ENCODE measurements around the gene PTBP1.
"Not testable (repeated sequence)": the region's sequence is repeated elsewhere in the genome, so short reads cannot be mapped to it uniquely, and the experiment has no call there.

PTBP1 gene

GRCh38 chr19:825897-826644 is 28.8 kb downstream of the PTBP1 start:
- DNase-seq (ENCODE audit: low read depth in 3 of 3, low spot score in 1 of 3) = no peak

- no peak for DNase-seq (ENCODE audit: low read depth in 3 of 3, low spot score in 1 of 3)
These were observed 30.1 kb downstream of the PTBP1 start for GRCh38 chr19:827314-827709.

GRCh38 chr19:827710-828321 is 30.6 kb downstream of the PTBP1 start, which contains the start of gene AZU1:
TSS of gene AZU1 (plus strand) at chr19:827837. CDS start at chr19:827847, 10 bp downstream.
- no peak for DNase-seq (ENCODE audit: low read depth in 3 of 3, low spot score in 1 of 3)

- DNase-seq (ENCODE audit: low read depth in 3 of 3, low spot score in 1 of 3) = no peak
These were observed 32.0 kb downstream of the PTBP1 start for GRCh38 chr19:829129-829758.

- no peak for DNase-seq (ENCODE audit: low read depth in 3 of 3, low spot score in 1 of 3)
These were observed 34.4 kb downstream of the PTBP1 start for GRCh38 chr19:831407-832369.

GRCh38 chr19:834216-834615 is 37.0 kb downstream of the PTBP1 start:
- DNase-seq (ENCODE audit: low read depth in 3 of 3, low spot score in 1 of 3) = no peak

- no peak for DNase-seq (ENCODE audit: low read depth in 3 of 3, low spot score in 1 of 3)
These were observed 38.1 kb downstream of the PTBP1 start for GRCh38 chr19:835210-835810.

- DNase-seq (ENCODE audit: low read depth in 3 of 3, low spot score in 1 of 3) = no peak
These were observed 43.4 kb downstream of the PTBP1 start, which contains the start of gene PRTN3 for GRCh38 chr19:840519-841206. TSS of gene PRTN3 (plus strand) at chr19:840999. CDS start at chr19:841009, 10 bp downstream.

- not testable (repeated sequence) for DNase-seq (ENCODE audit: low read depth in 3 of 3, low spot score in 1 of 3)
These were observed 45.5 kb downstream of the PTBP1 start for GRCh38 chr19:842802-843179.

- DNase-seq (ENCODE audit: low read depth in 3 of 3, low spot score in 1 of 3) = no peak
These were observed 46.1 kb downstream of the PTBP1 start for GRCh38 chr19:843180-843835.

GRCh38 chr19:843836-844545 is 46.7 kb downstream of the PTBP1 start:
- no peak for DNase-seq (ENCODE audit: low read depth in 3 of 3, low spot score in 1 of 3)

- DNase-seq (ENCODE audit: low read depth in 3 of 3, low spot score in 1 of 3) = no peak
These were observed 47.3 kb downstream of the PTBP1 start for GRCh38 chr19:844546-844971.

- no peak for DNase-seq (ENCODE audit: low read depth in 3 of 3, low spot score in 1 of 3)
These were observed 48.7 kb downstream of the PTBP1 start for GRCh38 chr19:845707-846521.

GRCh38 chr19:848386-848921 is 51.2 kb downstream of the PTBP1 start:
- DNase-seq (ENCODE audit: low read depth in 3 of 3, low spot score in 1 of 3) = no peak

GRCh38 chr19:849195-849594 is 51.9 kb downstream of the PTBP1 start:
- not testable (repeated sequence) for DNase-seq (ENCODE audit: low read depth in 3 of 3, low spot score in 1 of 3)

GRCh38 chr19:850221-850978 is 53.1 kb downstream of the PTBP1 start:
- DNase-seq (ENCODE audit: low read depth in 3 of 3, low spot score in 1 of 3) = no peak

- no peak for DNase-seq (ENCODE audit: low read depth in 3 of 3, low spot score in 1 of 3)
These were observed 53.7 kb downstream of the PTBP1 start for GRCh38 chr19:850979-851335.

Measured in stimulated activated CD4-positive, alpha-beta T cell treated with anti-CD3 and anti-CD28 coated beads, TNF-alpha, amount 100 ng/mL, for 1 hour (primary cell).